SK-N-SH (cell line): Measurements from ENCODE around the gene ADD1. TPM values are rescaled to one million over a fixed set of nuclear protein-coding genes. Genes with fewer than 3 reads are reported as not detected.

ENCODE experiments used
- CTCF ChIA-PET: fragments of 300-600, 350-600 bp; formaldehyde crosslinking; extraction: SDS; loops from one replicate; lab custom pipeline; 2021; lab: Yijun Ruan, JAX
- POLR2A ChIA-PET: fragments of 350-600 bp; sonication (Branson Sonifier 250); formaldehyde crosslinking; extraction: SDS; loops from one replicate; lab custom pipeline; 2020; ENCODE audit warnings: antibody characterized with exemption, inconsistent platforms; lab: Yijun Ruan, JAX
- DNase-seq: peaks from one replicate; pipeline ENCODE4 v3.0.0; 2012
- H2AFZ ChIP-seq: fragments of 200-600 bp; sonication (generic); 2 replicates; pipeline ENCODE4 v1.8.1; 2016; ENCODE audit warnings: antibody characterized with exemption, mild to moderate bottlenecking, low read depth
- H3F3A ChIP-seq: fragments of 200-600 bp; sonication (generic); replicated peaks from 2 replicates; pipeline ENCODE3; 2016; ENCODE audit warnings: antibody characterized with exemption, mild to moderate bottlenecking; ENCODE audit not compliant: insufficient read depth
- H3K27ac ChIP-seq, 2 experiments: fragments of 200-500 bp in 1 of 2; fragments of 200-600 bp in 1 of 2; sonication (Bioruptor generic) in 1 of 2; sonication (generic), shearing (Covaris generic) in 1 of 2; 2 replicates each; pipeline versions ENCODE4 v1.5.1 to v1.6.1; 2014 to 2016; ENCODE audit warnings: low read depth in 2 of 2, inconsistent platforms in 1 of 2, low read length in 1 of 2, mild to moderate bottlenecking in 1 of 2, mixed read lengths in 1 of 2
- H3K27me3 ChIP-seq: fragments of 200-600 bp; sonication (generic), shearing (Covaris generic); 2 replicates; pipeline ENCODE4 v1.6.1; 2016; ENCODE audit warnings: mixed run types; ENCODE audit not compliant: insufficient read depth
- H3K36me3 ChIP-seq, 2 experiments: fragments of 200-500 bp in 1 of 2; fragments of 200-600 bp in 1 of 2; sonication (Bioruptor generic) in 1 of 2; sonication (generic) in 1 of 2; replicated peaks in 1 of 2; 2 replicates each; pipeline versions ENCODE3 to v1.5.1; 2014 to 2016; ENCODE audit warnings: low read length in 1 of 2, mild to moderate bottlenecking in 1 of 2; ENCODE audit not compliant: insufficient read depth in 2 of 2, control insufficient read depth in 1 of 2
- H3K4me1 ChIP-seq, 2 experiments: fragments of 200-500 bp in 1 of 2; fragments of 200-600 bp in 1 of 2; sonication (Bioruptor generic) in 1 of 2; sonication (generic), shearing (Covaris generic) in 1 of 2; 2 replicates each; pipeline versions ENCODE4 v1.5.1 to v1.6.1; 2014 to 2016; ENCODE audit warnings: low read depth in 1 of 2, low read length in 1 of 2, mixed run types in 1 of 2; ENCODE audit not compliant: insufficient read depth in 2 of 2, control insufficient read depth in 1 of 2
- H3K4me2 ChIP-seq: fragments of 200-600 bp; sonication (generic), shearing (Covaris generic); 2 replicates; pipeline ENCODE4 v1.6.1; 2017; ENCODE audit warnings: mixed run types
- H3K4me3 ChIP-seq, 2 experiments: fragments of 200-500 bp in 1 of 2; fragments of 200-600 bp in 1 of 2; sonication (Bioruptor generic) in 1 of 2; sonication (generic), shearing (Covaris generic) in 1 of 2; 2 replicates each; pipeline versions ENCODE4 v1.5.1 to v1.8.1; 2014 to 2016; ENCODE audit warnings: low read depth in 2 of 2, inconsistent platforms in 1 of 2, low read length in 1 of 2, mild to moderate bottlenecking in 1 of 2, mixed read lengths in 1 of 2, moderate library complexity in 1 of 2
- H3K79me2 ChIP-seq: fragments of 200-600 bp; sonication (generic); 2 replicates; pipeline ENCODE4 v1.8.1; 2017; ENCODE audit warnings: mild to moderate bottlenecking; ENCODE audit not compliant: insufficient read depth
- H3K9ac ChIP-seq: fragments of 200-600 bp; sonication (generic); 2 replicates; pipeline ENCODE4 v1.6.1; 2017; ENCODE audit warnings: mixed run types
- H3K9me2 ChIP-seq: fragments of 200-600 bp; sonication (generic); 2 replicates; pipeline ENCODE4 v1.6.1; 2017; ENCODE audit warnings: mixed run types
- H3K9me3 ChIP-seq: fragments of 200-600 bp; sonication (generic); 2 replicates; pipeline ENCODE4 v1.6.1; 2017; ENCODE audit warnings: mixed run types, mild to moderate bottlenecking, moderate library complexity
- H4K20me1 ChIP-seq: fragments of 200-600 bp; sonication (generic); 2 replicates; pipeline ENCODE4 v1.6.1; 2017; ENCODE audit warnings: mild to moderate bottlenecking, mixed run types; ENCODE audit not compliant: insufficient read depth
- CHD2 ChIP-seq: fragments of 150-350 bp; IDR thresholded peaks from 2 replicates; pipeline ENCODE4 v1.6.1; 2018; ENCODE audit warnings: low read length; ENCODE audit not compliant: partially characterized antibody
- ELF1 ChIP-seq: IDR thresholded peaks from 2 replicates; pipeline ENCODE4 v1.4.0; 2012
- EZH2phosphoT487 ChIP-seq: fragments of 200-600 bp; sonication (generic); IDR thresholded peaks from 2 replicates; pipeline ENCODE4 v1.6.1; 2017; ENCODE audit warnings: low read depth, mixed run types, mild to moderate bottlenecking, antibody characterized with exemption, moderate library complexity, borderline replicate concordance
- FOXJ3 ChIP-seq: sonication (generic); formaldehyde crosslinking; IDR thresholded peaks from 2 replicates; pipeline ENCODE4 v1.5.1; 2020; ENCODE audit warnings: mild to moderate bottlenecking, missing genetic modification reagents
- GABPA ChIP-seq: IDR thresholded peaks from 2 replicates; pipeline ENCODE4 v1.4.0; 2012; ENCODE audit warnings: low read depth, mild to moderate bottlenecking
- JUND ChIP-seq: IDR thresholded peaks from 2 replicates; pipeline ENCODE4 v1.4.0; 2012
- MEF2A ChIP-seq: IDR thresholded peaks from 2 replicates; pipeline ENCODE4 v1.4.0; 2012; ENCODE audit warnings: low read depth, borderline replicate concordance
- NFIC ChIP-seq: IDR thresholded peaks from 2 replicates; pipeline ENCODE4 v1.4.0; 2012; ENCODE audit warnings: borderline replicate concordance
- NRF1 ChIP-seq: IDR thresholded peaks from 2 replicates; pipeline ENCODE4 v1.6.1; 2012; ENCODE audit warnings: low read depth, mild to moderate bottlenecking, low read length
- RAD21 ChIP-seq: IDR thresholded peaks from 2 replicates; pipeline ENCODE4 v1.6.1; 2012; ENCODE audit warnings: mild to moderate bottlenecking, low read length
- YY1 ChIP-seq: IDR thresholded peaks from 2 replicates; pipeline ENCODE4 v1.4.0; 2012; ENCODE audit warnings: low read depth, mild to moderate bottlenecking
- WGBS: methylation state at CpG from one replicate; pipeline ENCODE4 v1.1.6; 2017; ENCODE audit warnings: low lambda C conversion rate; 5-methylcytosine and 5-hydroxymethylcytosine counted together
- polyA plus RNA-seq, 3 experiments: library from polyadenylated mRNA; depleted of rRNA; stranded (reverse); fragments of >200 nt; gene quantifications; 2 replicates each; pipeline ENCODE4 v1.2.3, GENCODE V29; 2012
- TF ChIP-seq, protein P1 (sequence below): fragments of 200-600 bp; sonication (generic); IDR thresholded peaks from 2 replicates; pipeline ENCODE4 v1.6.1; 2017; ENCODE audit warnings: antibody characterized with exemption, mild to moderate bottlenecking, moderate library complexity
- TF ChIP-seq, protein P2 (sequence below): IDR thresholded peaks from 2 replicates; pipeline ENCODE4; 2012
- TF ChIP-seq, protein P3 (sequence below): IDR thresholded peaks from 2 replicates; pipeline ENCODE4 v1.4.0; 2012; ENCODE audit warnings: low read depth, borderline replicate concordance
- TF ChIP-seq, protein P4 (sequence below): IDR thresholded peaks from 2 replicates; pipeline ENCODE4 v1.4.0; 2012; ENCODE audit warnings: low read depth
- TF ChIP-seq, protein P5 (sequence below): fragments of 150-350 bp; IDR thresholded peaks from 2 replicates; pipeline ENCODE4 v1.6.1; 2016; ENCODE audit warnings: mild to moderate bottlenecking, low read depth, low read length

The ADD1 gene
- polyA plus RNA-seq, 1 of the 3 experiments (the other 2 are of a cell fraction): 155 TPM

DNA sequence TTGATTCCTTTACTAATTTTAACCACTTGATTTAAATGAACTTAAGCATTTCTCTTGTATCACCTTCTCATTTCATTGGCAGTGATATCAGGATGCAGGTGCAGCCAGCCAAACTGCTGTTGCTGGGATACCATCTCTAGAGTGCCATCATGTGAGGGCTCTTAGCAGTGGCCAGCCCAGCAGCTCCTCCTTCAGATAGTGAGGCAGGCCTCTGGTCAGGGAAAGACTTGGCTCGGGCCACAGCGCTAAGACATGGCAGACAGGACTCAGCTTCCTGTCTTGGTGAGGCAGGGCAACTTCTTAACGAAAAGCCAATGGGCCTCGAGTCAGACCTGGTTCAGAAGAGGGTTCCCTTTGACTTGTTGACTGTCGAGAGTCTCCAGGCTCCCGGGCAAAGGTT is 69.5 kb downstream of the ADD1 start:
- H3K4me2 ChIP-seq: no peak overlapping the region
- DNase-seq: no peak
- TF ChIP-seq RAD21 (peak; percentile 2; the same call in 1 of the 2 replicates), GABPA (no peak)
- no peaks in the 10 kb centered on the region; a peak in 1 of 4 replicates for H3K4me1 ChIP-seq
- H3K9me3 ChIP-seq: no peaks in the 10 kb centered on the region
- H3K9me2 ChIP-seq: no peaks in the 10 kb centered on the region
- H3K27ac ChIP-seq: no peak overlapping the region
- no peak overlapping the region for H2AFZ ChIP-seq
- whole genome bisulfite sequencing: 100% methylated on average over 5 of the region's 6 CpGs
- peaks cover 41 to 45% of the 10 kb centered on the region in 2 experiments for H3K36me3 ChIP-seq
- ChIA-PET POLR2A (no interaction called here), CTCF (no interaction called here)
- H3K9ac ChIP-seq: no peak overlapping the region
- no peak overlapping the region for H3K4me3 ChIP-seq
- no peaks in the 10 kb centered on the region for H3K27me3 ChIP-seq
- H3F3A ChIP-seq: no peaks in the 10 kb centered on the region
- no peaks in the 10 kb centered on the region for H4K20me1 ChIP-seq
- H3K79me2 ChIP-seq: peaks cover 18% of the 10 kb centered on the region

DNA sequence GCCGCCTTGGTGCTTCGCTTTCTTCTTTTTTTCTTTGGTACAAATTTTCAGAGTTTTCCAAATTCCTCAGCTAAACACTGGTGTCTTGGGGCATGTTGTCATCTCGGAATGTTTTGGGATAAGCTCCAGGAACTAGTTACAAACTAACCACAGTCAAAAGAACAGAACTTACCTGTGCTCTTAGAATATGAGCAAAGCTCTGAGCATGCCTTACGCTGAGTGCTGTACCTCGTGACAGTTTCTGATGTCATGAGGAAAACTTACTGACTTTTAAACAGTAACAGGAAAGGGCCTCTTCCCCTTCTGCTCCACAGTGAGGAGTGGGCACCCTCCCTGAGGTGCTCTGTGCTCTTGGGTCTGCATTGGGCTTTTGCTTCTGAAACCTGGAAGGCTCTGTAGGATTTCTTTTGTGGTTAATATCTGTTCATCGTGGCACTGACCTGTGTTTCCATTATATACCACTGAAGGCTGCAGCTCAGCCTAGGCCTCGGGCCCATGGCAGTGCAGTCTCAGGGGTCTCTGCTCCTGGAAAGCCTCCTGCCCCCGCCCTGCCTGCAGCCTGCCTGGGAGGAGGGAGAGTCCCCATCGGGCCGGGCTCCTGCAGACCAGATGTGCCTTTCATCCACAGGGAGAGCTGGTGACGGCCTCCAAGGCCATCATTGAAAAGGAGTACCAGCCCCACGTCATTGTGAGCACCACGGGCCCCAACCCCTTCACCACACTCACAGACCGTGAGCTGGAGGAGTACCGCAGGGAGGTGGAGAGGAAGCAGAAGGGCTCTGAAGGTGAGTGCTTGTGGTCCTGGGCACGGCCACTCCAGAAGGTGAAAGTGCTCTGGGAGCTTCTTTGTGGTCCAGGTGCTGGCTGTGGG is 70.8 kb downstream of the ADD1 start:
- Histone ChIP-seq H3F3A (no peaks in the 10 kb centered on the region), H4K20me1 (no peaks in the 10 kb centered on the region), H3K4me1 (no peaks in the 10 kb centered on the region; a peak in 1 of 4 replicates), H3K36me3 (peaks cover 27 to 41% of the 10 kb centered on the region in 2 experiments), H2AFZ (no peak overlapping the region), H3K4me3 (no peak overlapping the region), H3K27me3 (no peaks in the 10 kb centered on the region), H3K27ac (no peak overlapping the region), H3K4me2 (no peak overlapping the region), H3K9ac (no peak overlapping the region), H3K9me3 (no peaks in the 10 kb centered on the region), H3K9me2 (no peaks in the 10 kb centered on the region), H3K79me2 (peaks cover 31% of the 10 kb centered on the region)
- no peak for DNase-seq
- ChIA-PET POLR2A (no interaction called here), CTCF (interaction anchor here (0.9 kb wide), 1 partner anchor 9 kb away, joined by 3 read pairs; no protein-coding TSS in a partner anchor)
- 81% methylated on average over 16 of the region's 16 CpGs for WGBS
- TF ChIP-seq NFIC (no peak), ELF1 (no peak), FOXJ3 (CRISPR knock-in tag) (no peak), GABPA (no peak), MEF2A (no peak), RAD21 (no peak), EZH2phosphoT487 (no peak), CHD2 (no peak), YY1 (no peak), JUND (no peak), NRF1 (no peak)
- TF ChIP-seq, protein P1, sequence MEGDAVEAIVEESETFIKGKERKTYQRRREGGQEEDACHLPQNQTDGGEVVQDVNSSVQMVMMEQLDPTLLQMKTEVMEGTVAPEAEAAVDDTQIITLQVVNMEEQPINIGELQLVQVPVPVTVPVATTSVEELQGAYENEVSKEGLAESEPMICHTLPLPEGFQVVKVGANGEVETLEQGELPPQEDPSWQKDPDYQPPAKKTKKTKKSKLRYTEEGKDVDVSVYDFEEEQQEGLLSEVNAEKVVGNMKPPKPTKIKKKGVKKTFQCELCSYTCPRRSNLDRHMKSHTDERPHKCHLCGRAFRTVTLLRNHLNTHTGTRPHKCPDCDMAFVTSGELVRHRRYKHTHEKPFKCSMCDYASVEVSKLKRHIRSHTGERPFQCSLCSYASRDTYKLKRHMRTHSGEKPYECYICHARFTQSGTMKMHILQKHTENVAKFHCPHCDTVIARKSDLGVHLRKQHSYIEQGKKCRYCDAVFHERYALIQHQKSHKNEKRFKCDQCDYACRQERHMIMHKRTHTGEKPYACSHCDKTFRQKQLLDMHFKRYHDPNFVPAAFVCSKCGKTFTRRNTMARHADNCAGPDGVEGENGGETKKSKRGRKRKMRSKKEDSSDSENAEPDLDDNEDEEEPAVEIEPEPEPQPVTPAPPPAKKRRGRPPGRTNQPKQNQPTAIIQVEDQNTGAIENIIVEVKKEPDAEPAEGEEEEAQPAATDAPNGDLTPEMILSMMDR: no peak
- TF ChIP-seq, protein P2, sequence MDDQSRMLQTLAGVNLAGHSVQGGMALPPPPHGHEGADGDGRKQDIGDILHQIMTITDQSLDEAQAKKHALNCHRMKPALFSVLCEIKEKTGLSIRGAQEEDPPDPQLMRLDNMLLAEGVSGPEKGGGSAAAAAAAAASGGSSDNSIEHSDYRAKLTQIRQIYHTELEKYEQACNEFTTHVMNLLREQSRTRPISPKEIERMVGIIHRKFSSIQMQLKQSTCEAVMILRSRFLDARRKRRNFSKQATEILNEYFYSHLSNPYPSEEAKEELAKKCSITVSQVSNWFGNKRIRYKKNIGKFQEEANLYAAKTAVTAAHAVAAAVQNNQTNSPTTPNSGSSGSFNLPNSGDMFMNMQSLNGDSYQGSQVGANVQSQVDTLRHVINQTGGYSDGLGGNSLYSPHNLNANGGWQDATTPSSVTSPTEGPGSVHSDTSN: no peak
- TF ChIP-seq, protein P3, sequence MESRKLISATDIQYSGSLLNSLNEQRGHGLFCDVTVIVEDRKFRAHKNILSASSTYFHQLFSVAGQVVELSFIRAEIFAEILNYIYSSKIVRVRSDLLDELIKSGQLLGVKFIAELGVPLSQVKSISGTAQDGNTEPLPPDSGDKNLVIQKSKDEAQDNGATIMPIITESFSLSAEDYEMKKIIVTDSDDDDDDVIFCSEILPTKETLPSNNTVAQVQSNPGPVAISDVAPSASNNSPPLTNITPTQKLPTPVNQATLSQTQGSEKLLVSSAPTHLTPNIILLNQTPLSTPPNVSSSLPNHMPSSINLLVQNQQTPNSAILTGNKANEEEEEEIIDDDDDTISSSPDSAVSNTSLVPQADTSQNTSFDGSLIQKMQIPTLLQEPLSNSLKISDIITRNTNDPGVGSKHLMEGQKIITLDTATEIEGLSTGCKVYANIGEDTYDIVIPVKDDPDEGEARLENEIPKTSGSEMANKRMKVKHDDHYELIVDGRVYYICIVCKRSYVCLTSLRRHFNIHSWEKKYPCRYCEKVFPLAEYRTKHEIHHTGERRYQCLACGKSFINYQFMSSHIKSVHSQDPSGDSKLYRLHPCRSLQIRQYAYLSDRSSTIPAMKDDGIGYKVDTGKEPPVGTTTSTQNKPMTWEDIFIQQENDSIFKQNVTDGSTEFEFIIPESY: no peak
- TF ChIP-seq, protein P4, sequence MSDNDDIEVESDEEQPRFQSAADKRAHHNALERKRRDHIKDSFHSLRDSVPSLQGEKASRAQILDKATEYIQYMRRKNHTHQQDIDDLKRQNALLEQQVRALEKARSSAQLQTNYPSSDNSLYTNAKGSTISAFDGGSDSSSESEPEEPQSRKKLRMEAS: no peak
- TF ChIP-seq, protein P5, sequence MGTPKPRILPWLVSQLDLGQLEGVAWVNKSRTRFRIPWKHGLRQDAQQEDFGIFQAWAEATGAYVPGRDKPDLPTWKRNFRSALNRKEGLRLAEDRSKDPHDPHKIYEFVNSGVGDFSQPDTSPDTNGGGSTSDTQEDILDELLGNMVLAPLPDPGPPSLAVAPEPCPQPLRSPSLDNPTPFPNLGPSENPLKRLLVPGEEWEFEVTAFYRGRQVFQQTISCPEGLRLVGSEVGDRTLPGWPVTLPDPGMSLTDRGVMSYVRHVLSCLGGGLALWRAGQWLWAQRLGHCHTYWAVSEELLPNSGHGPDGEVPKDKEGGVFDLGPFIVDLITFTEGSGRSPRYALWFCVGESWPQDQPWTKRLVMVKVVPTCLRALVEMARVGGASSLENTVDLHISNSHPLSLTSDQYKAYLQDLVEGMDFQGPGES: no peak
